ENCODE data around the gene C1QL4.
A peak's percentile ranks its signal among the peaks of the same experiment; 100 is the strongest.
"Not testable (repeated sequence)": the region's sequence is repeated elsewhere in the genome, so short reads cannot be mapped to it uniquely, and the experiment has no call there.

C1QL4 gene

GRCh38 chr12:49297695-49298060, 39.3 kb downstream of the C1QL4 start:
- no peak for DNase-seq

DNA sequence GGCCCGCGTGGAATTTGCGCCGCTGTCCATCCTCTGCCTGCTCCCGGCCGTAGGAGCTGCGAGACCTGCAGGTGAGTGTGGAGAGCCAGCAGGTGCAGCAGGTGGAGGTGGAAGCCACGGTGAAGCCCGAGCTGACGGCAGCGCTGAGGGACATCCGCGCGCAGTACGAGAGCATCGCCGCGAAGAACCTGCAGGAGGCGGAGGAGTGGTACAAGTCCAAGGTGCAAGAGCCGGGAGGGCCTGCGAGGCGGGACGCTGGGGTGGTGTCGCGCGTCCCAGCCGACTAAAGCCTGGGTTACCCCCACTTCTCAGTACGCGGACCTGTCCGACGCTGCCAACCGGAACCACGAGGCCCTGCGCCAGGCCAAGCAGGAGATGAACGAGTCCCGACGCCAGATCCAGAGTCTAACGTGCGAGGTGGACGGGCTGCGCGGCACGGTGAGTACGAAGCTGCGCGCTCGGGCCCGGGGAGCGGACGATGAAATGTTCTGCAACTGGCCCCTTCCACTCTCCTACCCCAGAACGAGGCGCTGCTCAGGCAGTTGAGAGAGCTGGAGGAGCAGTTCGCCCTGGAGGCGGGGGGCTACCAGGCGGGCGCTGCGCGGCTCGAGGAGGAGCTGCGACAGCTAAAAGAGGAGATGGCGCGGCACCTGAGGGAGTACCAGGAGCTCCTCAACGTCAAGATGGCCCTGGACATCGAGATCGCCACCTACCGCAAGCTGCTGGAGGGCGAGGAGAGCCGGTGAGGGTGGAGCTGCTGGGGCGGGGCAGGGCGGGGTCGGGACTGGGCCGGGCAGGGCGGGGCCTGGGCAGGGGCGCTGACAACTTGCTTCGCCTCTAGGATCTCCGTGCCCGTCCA, 39.9 kb downstream of the C1QL4 start:
- DNase-seq: peak in 1 of 4 experiments; percentile 22

- DNase-seq: peak; percentile 21 to 38 (median 30)
These were observed 40.8 kb downstream of the C1QL4 start for GRCh38 chr12:49296034-49296835.

GRCh38 chr12:49295082-49295936, 41.7 kb downstream of the C1QL4 start, which contains the start of gene PRPH:
TSS of gene PRPH (plus strand) at chr12:49295147. CDS start at chr12:49295201, 54 bp downstream.
- DNase-seq: no peak

DNA sequence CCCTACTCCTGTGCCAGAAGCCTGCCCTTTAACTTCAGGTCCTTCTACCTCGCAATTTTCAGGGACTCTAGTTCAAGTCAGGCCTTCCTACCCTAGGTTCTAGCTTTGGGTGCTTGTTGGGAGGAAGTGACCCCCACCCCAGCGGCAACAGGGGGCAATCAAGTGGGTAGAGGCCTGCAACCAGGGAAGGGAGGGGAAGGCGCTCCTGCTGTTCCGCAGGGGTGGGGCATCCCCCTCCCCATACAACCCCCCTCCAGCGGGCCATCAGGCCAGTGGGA, 42.2 kb downstream of the C1QL4 start:
- no peak for DNase-seq

DNA sequence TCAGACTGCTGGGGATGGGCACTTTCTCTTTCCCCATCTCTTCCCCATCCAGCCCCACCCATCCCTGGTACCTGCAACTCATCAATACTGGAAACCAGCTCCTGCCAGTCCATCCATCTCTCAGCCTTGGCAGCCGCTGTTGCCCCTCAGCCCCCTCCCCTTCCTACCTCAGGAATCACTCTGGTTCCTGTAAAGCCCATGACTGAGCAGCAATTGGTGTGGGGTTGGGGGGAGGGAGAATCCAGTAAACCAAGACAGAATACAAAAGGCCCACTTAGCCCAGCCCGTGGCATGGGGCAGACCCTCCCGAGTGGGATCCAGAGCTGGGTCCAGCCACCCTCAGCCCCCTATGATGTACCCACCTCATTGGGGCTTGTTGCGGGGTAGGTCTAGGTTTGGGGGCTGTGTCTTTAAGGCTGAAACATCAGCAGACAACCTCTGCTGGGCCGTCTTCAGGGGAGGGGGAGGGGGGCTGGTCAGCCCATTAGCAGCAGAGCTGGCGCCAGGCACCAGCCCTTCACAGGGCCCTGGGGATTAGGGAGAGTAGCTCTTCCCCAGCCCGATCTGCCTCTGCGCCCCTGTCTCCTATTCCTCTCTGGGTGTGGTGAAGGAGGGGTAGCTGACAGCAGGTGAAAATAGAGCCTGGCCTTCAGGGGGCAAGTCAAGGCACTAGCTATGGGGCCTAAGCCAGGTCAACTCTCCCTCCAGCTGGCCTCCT, 42.7 kb downstream of the C1QL4 start:
- DNase-seq: no peak

DNA sequence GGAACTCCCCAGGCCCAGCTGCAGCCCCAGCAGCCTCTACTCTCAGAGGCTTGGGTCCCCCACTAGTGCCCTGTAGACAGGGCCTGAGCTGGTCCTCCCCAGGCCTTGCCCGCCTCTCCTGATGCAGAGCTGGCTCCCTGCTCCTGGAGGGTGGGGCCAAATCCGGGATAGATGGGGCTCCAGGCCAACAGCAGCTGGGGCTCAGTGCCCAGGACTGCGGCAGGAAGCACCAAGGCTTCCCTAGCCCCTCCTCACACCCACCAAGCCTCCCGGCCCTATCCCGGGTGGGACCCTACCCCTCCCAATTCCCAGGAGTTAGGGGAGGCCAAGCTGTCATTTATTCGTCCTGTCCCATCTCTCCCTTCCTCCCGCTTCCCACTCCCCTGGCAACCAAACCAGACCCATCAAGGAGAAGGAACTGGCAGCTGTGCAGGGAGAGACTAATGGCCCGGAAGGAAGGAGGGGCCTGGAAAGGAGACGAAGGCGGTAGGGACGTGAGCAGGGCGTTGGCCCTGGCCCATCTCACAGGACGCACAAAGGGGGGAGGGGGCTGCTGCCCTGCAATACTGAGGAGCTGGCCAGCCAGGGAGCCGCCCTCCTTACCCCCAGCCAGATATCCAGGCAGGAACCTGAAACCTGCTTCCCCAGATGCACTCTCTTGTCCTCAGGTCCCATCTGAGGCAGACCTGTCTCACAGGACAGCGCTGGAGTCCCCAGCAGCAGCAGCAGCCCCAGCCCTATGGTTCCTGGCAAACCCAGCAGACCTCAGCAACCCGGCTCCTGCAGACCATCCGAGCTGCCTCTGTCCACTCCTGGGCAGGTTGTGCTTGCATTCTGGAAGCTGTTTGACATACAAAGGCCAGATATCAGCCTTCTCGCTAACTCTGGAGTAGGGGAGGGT, 43.7 kb downstream of the C1QL4 start:
- DNase-seq: no peak

DNA sequence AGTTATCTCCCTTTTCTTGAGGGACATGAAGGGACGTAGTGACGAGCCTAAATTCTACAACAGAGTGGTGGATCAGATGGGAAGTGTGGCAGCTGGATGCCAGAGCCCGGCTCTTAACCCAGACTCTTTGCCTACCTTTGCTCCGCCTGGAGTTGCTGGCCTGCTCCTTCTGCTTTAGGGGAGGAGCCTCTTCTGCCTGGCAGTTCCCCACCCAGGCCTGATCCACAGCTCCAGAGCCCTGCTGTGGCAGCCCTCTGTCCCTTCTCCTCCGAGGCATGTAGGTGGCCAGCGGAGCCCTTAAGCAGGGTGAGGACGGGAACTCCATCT, 44.3 kb downstream of the C1QL4 start:
- DNase-seq: no peak

- no peak for DNase-seq
These were observed 47.9 kb downstream of the C1QL4 start for GRCh38 chr12:49288922-49289555.

DNA sequence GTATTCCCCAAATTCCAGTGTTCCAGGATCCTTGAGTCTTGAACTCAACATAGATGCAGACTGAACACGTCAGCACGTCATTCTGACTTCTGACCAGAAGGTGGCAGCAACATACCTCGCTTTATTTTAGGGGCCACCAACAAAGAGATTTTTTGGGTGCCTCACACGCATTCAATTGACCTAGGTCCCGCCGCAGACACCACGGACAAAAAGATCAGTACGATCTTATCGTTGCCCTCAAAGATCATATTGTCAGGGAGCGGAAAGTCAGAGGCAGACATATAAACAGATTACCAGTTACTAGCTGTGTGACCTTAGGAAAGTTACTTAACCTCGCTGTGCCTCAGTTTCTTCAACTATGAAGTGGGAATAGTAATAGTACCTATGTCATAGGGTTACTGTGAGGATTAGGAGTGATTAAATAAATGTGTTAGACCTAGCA, 48.6 kb downstream of the C1QL4 start:
- peak; percentile 27 to 53 (median 40) for DNase-seq

GRCh38 chr12:49287876-49288275, 49.1 kb downstream of the C1QL4 start:
- DNase-seq: no peak

DNA sequence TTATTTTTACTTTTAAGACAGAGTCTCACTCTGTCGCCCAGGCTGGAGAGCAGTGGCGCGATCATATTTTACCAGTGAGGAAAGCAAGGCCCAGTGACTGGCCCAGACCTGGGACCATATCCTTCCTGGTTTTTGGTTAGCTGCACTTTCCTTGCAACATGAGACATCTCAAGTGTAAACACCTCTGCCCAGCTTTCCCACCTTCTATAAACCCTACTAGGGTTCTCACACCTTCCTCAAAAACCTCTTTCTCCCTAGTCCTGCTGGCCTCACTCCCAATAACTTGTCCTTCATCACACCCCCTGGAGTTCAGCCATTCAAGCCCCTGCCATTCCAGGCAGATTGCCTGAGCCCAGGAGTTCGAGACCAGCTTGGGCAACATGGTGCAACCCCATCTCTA, 52.3 kb downstream of the C1QL4 start:
- no peak for DNase-seq

- DNase-seq: no peak
These were observed 53.2 kb downstream of the C1QL4 start for GRCh38 chr12:49283541-49284429.

DNA sequence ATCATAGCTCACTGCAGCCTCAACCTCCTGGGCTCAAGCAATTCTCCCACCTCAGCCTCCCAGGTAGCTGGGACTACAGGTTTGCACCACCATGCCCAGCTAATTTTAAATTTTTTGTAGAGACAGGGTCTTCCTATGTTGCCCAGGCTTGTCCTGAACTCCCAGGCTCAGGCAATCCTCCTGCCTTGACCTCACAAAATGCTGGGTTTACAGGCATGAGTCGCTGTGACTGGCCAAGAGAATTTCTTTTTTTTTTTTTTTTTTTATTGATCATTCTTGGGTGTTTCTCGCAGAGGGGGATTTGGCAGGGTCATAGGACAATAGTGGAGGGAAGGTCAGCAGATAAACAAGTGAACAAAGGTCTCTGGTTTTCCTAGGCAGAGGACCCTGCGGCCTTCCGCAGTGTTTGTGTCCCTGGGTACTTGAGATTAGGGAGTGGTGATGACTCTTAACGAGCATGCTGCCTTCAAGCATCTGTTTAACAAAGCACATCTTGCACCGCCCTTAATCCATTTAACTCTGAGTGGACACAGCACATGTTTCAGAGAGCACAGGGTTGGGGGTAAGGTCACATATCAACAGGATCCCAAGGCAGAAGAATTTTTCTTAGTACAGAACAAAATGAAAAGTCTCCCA, 54.1 kb downstream of the C1QL4 start:
- DNase-seq: not testable (repeated sequence)
